OCI-LY1 (cell line): ENCODE measurements around the gene PTPRE.

Experiments used
- H2AFZ ChIP-seq: fragments of 200-600 bp; sonication (generic), shearing (Covaris generic); 2 replicates; pipeline ENCODE4 v1.6.0; 2014; ENCODE audit warnings: antibody characterized with exemption, mild to moderate bottlenecking, low read length
- H3F3A ChIP-seq: fragments of 200-600 bp; sonication (generic), shearing (Covaris generic); 2 replicates; pipeline ENCODE4 v1.6.0; 2014; ENCODE audit warnings: mild to moderate bottlenecking, antibody characterized with exemption, low read length, moderate library complexity; ENCODE audit not compliant: insufficient read depth
- H3K27ac ChIP-seq: fragments of 200-600 bp; sonication (generic); 2 replicates; pipeline ENCODE4 v1.5.1; 2014; ENCODE audit warnings: low read length, mixed run types, mild to moderate bottlenecking, low read depth; ENCODE audit not compliant: poor library complexity, severe bottlenecking
- H3K27me3 ChIP-seq: fragments of 200-600 bp; sonication (generic); 2 replicates; pipeline ENCODE4 v1.6.0; 2014; ENCODE audit warnings: antibody characterized with exemption, mild to moderate bottlenecking, low read length, moderate library complexity; ENCODE audit not compliant: insufficient read depth
- H3K36me3 ChIP-seq: fragments of 200-600 bp; sonication (generic); 2 replicates; pipeline ENCODE4 v1.6.1; 2014; ENCODE audit warnings: mild to moderate bottlenecking, antibody characterized with exemption, low read length, moderate library complexity, mixed read lengths; ENCODE audit not compliant: insufficient read depth
- H3K4me1 ChIP-seq: fragments of 200-600 bp; sonication (generic); 2 replicates; pipeline ENCODE4 v1.5.1; 2014; ENCODE audit warnings: mild to moderate bottlenecking, low read length, moderate library complexity; ENCODE audit not compliant: insufficient read depth, severe bottlenecking
- H3K4me2 ChIP-seq: fragments of 200-600 bp; sonication (generic), shearing (Covaris generic); 2 replicates; pipeline ENCODE4 v1.6.1; 2014; ENCODE audit warnings: low read length
- H3K4me3 ChIP-seq: fragments of 200-600 bp; sonication (generic); 2 replicates; pipeline ENCODE4 v1.5.1; 2014; ENCODE audit warnings: low read length, low read depth, mild to moderate bottlenecking, mixed read lengths; ENCODE audit not compliant: poor library complexity, severe bottlenecking
- H3K79me2 ChIP-seq: fragments of 200-600 bp; shearing (Covaris generic); 2 replicates; pipeline ENCODE4 v1.6.1; 2016; ENCODE audit warnings: mixed run types, low read length, mixed read lengths; ENCODE audit not compliant: insufficient read depth
- H3K9ac ChIP-seq: fragments of 200-600 bp; sonication (generic), shearing (Covaris generic); 2 replicates; pipeline ENCODE4 v1.6.1; 2014; ENCODE audit warnings: mild to moderate bottlenecking, low read length, mixed read lengths
- H3K9me2 ChIP-seq: fragments of 200-600 bp; sonication (generic), shearing (Covaris generic); 2 replicates; pipeline ENCODE4 v1.6.1; 2014; ENCODE audit warnings: low read depth, mild to moderate bottlenecking, low read length, mixed read lengths
- H3K9me3 ChIP-seq: fragments of 200-600 bp; shearing (Covaris generic); 2 replicates; pipeline ENCODE4 v1.6.1; 2014; ENCODE audit warnings: low read length, mixed read lengths
- H4K20me1 ChIP-seq: fragments of 200-600 bp; sonication (generic), shearing (Covaris generic); 2 replicates; pipeline ENCODE4 v1.6.0; 2016; ENCODE audit warnings: mild to moderate bottlenecking, low read length; ENCODE audit not compliant: insufficient read depth
- CTCF ChIP-seq: fragments of 200-600 bp; sonication (generic), shearing (Covaris generic); IDR thresholded peaks from 2 replicates; pipeline ENCODE4 v1.5.1; 2017; ENCODE audit warnings: mild to moderate bottlenecking, antibody characterized with exemption, low read length, moderate library complexity, mixed read lengths
- EZH2 ChIP-seq: fragments of 200-600 bp; sonication (generic), shearing (Covaris generic); IDR thresholded peaks from 2 replicates; pipeline ENCODE4 v1.8.0; 2017; ENCODE audit warnings: borderline replicate concordance, mixed run types, mild to moderate bottlenecking, antibody characterized with exemption, low read length, moderate library complexity, mixed read lengths

PTPRE gene

GRCh38 chr10:128098631-128099030 is 191.7 kb downstream of the PTPRE start:
- H4K20me1 ChIP-seq: no peaks in the 10 kb centered on the region
- no peaks in the 10 kb centered on the region for H3K27me3 ChIP-seq
- H3F3A ChIP-seq: 0 out of 2 replicates have a peak, but pooled peaks cover 6% of the 10 kb centered on the region
- H3K36me3 ChIP-seq: peaks cover 74% of the 10 kb centered on the region
- H3K27ac ChIP-seq: no peak overlapping the region
- H3K4me1 ChIP-seq: peaks cover 6% of the 10 kb centered on the region
- H3K4me2 ChIP-seq: no peak overlapping the region
- no peaks in the 10 kb centered on the region for H3K79me2 ChIP-seq
- no peak overlapping the region for H3K9ac ChIP-seq
- no peak overlapping the region for H3K4me3 ChIP-seq
- H3K9me3 ChIP-seq: no peaks in the 10 kb centered on the region
- no peak overlapping the region for H2AFZ ChIP-seq
- H3K9me2 ChIP-seq: no peaks in the 10 kb centered on the region
- TF ChIP-seq EZH2: no peak
- TF ChIP-seq CTCF: no peak

- Histone ChIP-seq H4K20me1 (no peaks in the 10 kb centered on the region), H2AFZ (no peak overlapping the region), H3F3A (0 out of 2 replicates have a peak, but pooled peaks cover 5% of the 10 kb centered on the region), H3K27me3 (no peaks in the 10 kb centered on the region), H3K9me2 (no peaks in the 10 kb centered on the region), H3K4me3 (no peak overlapping the region), H3K27ac (no peak overlapping the region), H3K36me3 (peaks cover 86% of the 10 kb centered on the region), H3K4me1 (peaks cover 6% of the 10 kb centered on the region), H3K4me2 (no peak overlapping the region), H3K9ac (no peak overlapping the region), H3K79me2 (no peaks in the 10 kb centered on the region), H3K9me3 (no peaks in the 10 kb centered on the region)
- TF ChIP-seq CTCF (no peak), EZH2 (no peak)
Measured at GRCh38 chr10:128099901-128100300, 193.0 kb downstream of the PTPRE start.

GRCh38 chr10:128101901-128102300 is 195.0 kb downstream of the PTPRE start:
- Histone ChIP-seq H4K20me1 (no peaks in the 10 kb centered on the region), H3K4me2 (no peak overlapping the region), H3K4me3 (no peak overlapping the region), H3K4me1 (no peaks in the 10 kb centered on the region), H2AFZ (no peak overlapping the region), H3K9me2 (no peaks in the 10 kb centered on the region), H3K27ac (no peak overlapping the region), H3K9me3 (no peaks in the 10 kb centered on the region), H3K79me2 (no peaks in the 10 kb centered on the region), H3K27me3 (no peaks in the 10 kb centered on the region), H3K36me3 (peaks cover 100% of the 10 kb centered on the region), H3F3A (no peaks in the 10 kb centered on the region), H3K9ac (no peak overlapping the region)
- no peak for TF ChIP-seq EZH2
- TF ChIP-seq CTCF: no peak
